A549 (cell line): ENCODE results near the gene ACACA. TPM values are rescaled to one million over a fixed set of nuclear protein-coding genes. Genes with fewer than 3 reads are reported as not detected.

Experiments used
- ATAC-seq, 2 experiments: fragments of 200-7000 bp in 1 of 2; fragments of >200 bp in 1 of 2; cut with Nextera tagmentation in 1 of 2; cut with Tn5 transposase in 1 of 2; 3 replicates each; pipeline versions ENCODE4 v1.8.0 to v1.9.1; 2018 to 2020; ENCODE audit warnings: mild to moderate bottlenecking in 1 of 2, moderate library complexity in 1 of 2
- CTCF ChIA-PET: fragments of 300-600 bp; sonication (Branson Sonifier 250); formaldehyde crosslinking; extraction: SDS; loops from one replicate; lab custom pipeline; 2021; ENCODE audit warnings: antibody characterized with exemption, inconsistent platforms; lab: Yijun Ruan, JAX
- POLR2A ChIA-PET: fragments of 350-600 bp; formaldehyde crosslinking; extraction: SDS; loops from one replicate; lab custom pipeline; 2021; ENCODE audit warnings: antibody characterized with exemption, inconsistent platforms; lab: Yijun Ruan, JAX
- DNase-seq, 2 experiments: peaks; one replicate each; pipeline versions ENCODE4 v3.0.0 to v3.0.0-alpha.2; 2011 to 2016; ENCODE audit warnings: low read depth in 1 of 2, low spot score in 1 of 2
- FAIRE-seq: peaks from 2 replicates; lab custom pipeline; 2011; peaks lifted over from hg19 to GRCh38; lab: Jason Lieb, UNC
- H3K27ac ChIP-seq, 2 experiments: fragments of >200 bp; sonication (Bioruptor Twin); formaldehyde crosslinking; 3 replicates each; pipeline ENCODE4 v1.5.1; 2016 to 2017
- H3K4me1 ChIP-seq: fragments of >200 bp; sonication (Bioruptor Twin); formaldehyde crosslinking; 3 replicates; pipeline ENCODE4 v1.6.1; 2016
- H3K4me2 ChIP-seq: fragments of >200 bp; sonication (Bioruptor Twin); formaldehyde crosslinking; 3 replicates; pipeline ENCODE4 v1.6.1; 2016
- H3K4me3 ChIP-seq: fragments of >200 bp; sonication (Bioruptor Twin); formaldehyde crosslinking; 3 replicates; pipeline ENCODE4 v1.5.1; 2016
- H3K9me3 ChIP-seq: fragments of >200 bp; sonication (Bioruptor Twin); formaldehyde crosslinking; 3 replicates; pipeline ENCODE4 v1.6.1; 2016
- ATOH8 ChIP-seq: fragments of 250-450 bp; sonication (Bioruptor Pico); IDR thresholded peaks from 2 replicates; pipeline ENCODE4 v1.5.0; 2020; ENCODE audit warnings: low read depth, mild to moderate bottlenecking, moderate library complexity
- CBX2 ChIP-seq: fragments of 200-600 bp; sonication (generic); IDR thresholded peaks from 2 replicates; pipeline ENCODE4 v1.6.1; 2016; ENCODE audit warnings: low read depth, mild to moderate bottlenecking, borderline replicate concordance
- CBX8 ChIP-seq: fragments of 200-600 bp; sonication (generic); IDR thresholded peaks from 2 replicates; pipeline ENCODE4 v1.6.1; 2016
- EHMT2 ChIP-seq: fragments of 200-600 bp; sonication (generic); IDR thresholded peaks from 2 replicates; pipeline ENCODE4 v1.6.1; 2016; ENCODE audit warnings: antibody characterized with exemption, low read depth, mild to moderate bottlenecking, moderate library complexity
- EP300 ChIP-seq, 2 experiments: fragments of >200 bp; sonication (Bioruptor Twin); formaldehyde crosslinking; IDR thresholded peaks; 2 replicates in 1 of 2; 3 replicates in 1 of 2; pipeline ENCODE4 v1.6.1; 2016 to 2017
- FOSL2 ChIP-seq, 2 experiments: fragments of 450-650 bp in 1 of 2; fragments of >200 bp in 1 of 2; sonication (Bioruptor Twin) in 1 of 2; formaldehyde crosslinking; IDR thresholded peaks; 2 replicates each; pipeline versions ENCODE4 v1.5.0 to v1.6.1; 2016 to 2020; ENCODE audit warnings: mild to moderate bottlenecking in 1 of 2, moderate library complexity in 1 of 2
- FOXS1 ChIP-seq: fragments of 250-450 bp; sonication (Bioruptor Pico); IDR thresholded peaks from 2 replicates; pipeline ENCODE4 v1.5.0; 2020; ENCODE audit warnings: mild to moderate bottlenecking, moderate library complexity
- GATA3 ChIP-seq: IDR thresholded peaks from 2 replicates; pipeline ENCODE4 v1.6.1; 2012; ENCODE audit warnings: borderline replicate concordance
- HES2 ChIP-seq: fragments of >200 bp; sonication (Bioruptor Twin); formaldehyde crosslinking; IDR thresholded peaks from 2 replicates; pipeline ENCODE4 v1.6.1; 2016
- HOXA7 ChIP-seq: fragments of 250-450 bp; sonication (Bioruptor Pico); IDR thresholded peaks from 2 replicates; pipeline ENCODE4 v1.5.0; 2020; ENCODE audit warnings: mild to moderate bottlenecking, moderate library complexity
- HOXB5 ChIP-seq: fragments of 250-450 bp; sonication (Bioruptor Pico); IDR thresholded peaks from 2 replicates; pipeline ENCODE4 v1.5.0; 2020; ENCODE audit warnings: mild to moderate bottlenecking, moderate library complexity
- JUNB ChIP-seq: fragments of >200 bp; sonication (Bioruptor Twin); formaldehyde crosslinking; IDR thresholded peaks from 2 replicates; pipeline ENCODE4 v1.6.1; 2016
- MAZ ChIP-seq: fragments of 150-350 bp; IDR thresholded peaks from 2 replicates; pipeline ENCODE4 v1.6.1; 2014; ENCODE audit warnings: antibody characterized with exemption, low read depth, low read length, borderline replicate concordance
- MYC ChIP-seq: IDR thresholded peaks from 2 replicates; pipeline ENCODE4 v1.6.1; 2012; ENCODE audit warnings: mild to moderate bottlenecking, inconsistent platforms, low read length, improper control_type of control experiment, borderline replicate concordance
- NFE2L2 ChIP-seq: fragments of 150-350 bp; conservative IDR thresholded peaks from 2 replicates; pipeline ENCODE4 v1.6.1; 2014; ENCODE audit warnings: low read length
- NPAS2 ChIP-seq: fragments of 250-450 bp; sonication (Bioruptor Pico); IDR thresholded peaks from 2 replicates; pipeline ENCODE4 v1.8.0; 2022; ENCODE audit warnings: mild to moderate bottlenecking, moderate library complexity, borderline replicate concordance
- PHF8 ChIP-seq: fragments of 200-600 bp; sonication (generic); IDR thresholded peaks from 2 replicates; pipeline ENCODE4 v1.6.1; 2016; ENCODE audit warnings: low read depth, mild to moderate bottlenecking, antibody characterized with exemption, moderate library complexity, borderline replicate concordance
- RAD21 ChIP-seq, 2 experiments: fragments of >200 bp in 1 of 2; sonication (Bioruptor Twin) in 1 of 2; formaldehyde crosslinking in 1 of 2; IDR thresholded peaks in 1 of 2; conservative IDR thresholded peaks in 1 of 2; 2 replicates in 1 of 2; 3 replicates in 1 of 2; pipeline ENCODE4 v1.6.1; 2012 to 2018; ENCODE audit warnings: inconsistent platforms in 1 of 2
- RARB ChIP-seq: fragments of 250-450 bp; sonication (Bioruptor Pico); IDR thresholded peaks from 2 replicates; pipeline ENCODE4 v1.8.0; 2021; ENCODE audit warnings: mild to moderate bottlenecking, moderate library complexity
- RCOR1 ChIP-seq: fragments of 150-350 bp; IDR thresholded peaks from 2 replicates; pipeline ENCODE4 v1.6.1; 2014; ENCODE audit warnings: antibody characterized with exemption, low read length, low read depth
- TP53 ChIP-seq: fragments of 250-450 bp; sonication (Bioruptor Pico); IDR thresholded peaks from 2 replicates; pipeline ENCODE4 v1.5.0; 2021; ENCODE audit warnings: mild to moderate bottlenecking, moderate library complexity
- ZC3H11A ChIP-seq: fragments of 450-650 bp; IDR thresholded peaks from 2 replicates; pipeline ENCODE4 v1.6.1; 2014; ENCODE audit warnings: antibody characterized with exemption, mild to moderate bottlenecking
- ZFP36 ChIP-seq: fragments of 450-650 bp; IDR thresholded peaks from 2 replicates; pipeline ENCODE4 v1.6.1; 2014; ENCODE audit warnings: borderline replicate concordance; ENCODE audit not compliant: partially characterized antibody
- ZSCAN20 ChIP-seq: fragments of 250-450 bp; sonication (Bioruptor Pico); IDR thresholded peaks from 2 replicates; pipeline ENCODE4 v1.8.0; 2022; ENCODE audit warnings: mild to moderate bottlenecking, moderate library complexity
- whole genome bisulfite sequencing: methylation state at CpG from one replicate; pipeline ENCODE4 v1.1.6; 2017; ENCODE audit errors: missing lambda C conversion rate; 5-methylcytosine and 5-hydroxymethylcytosine counted together
- polyA plus RNA-seq, 4 experiments: library from polyadenylated mRNA; depleted of rRNA in 3 of 4; stranded (reverse); fragments of >200 nt; fragmentation: RNase III in 1 of 4; extraction: RNeasy Plus Mini Kit Qiagen cat#74134 plus additional on column Dnase treatment in 1 of 4; gene quantifications; 2 replicates in 3 of 4; 3 replicates in 1 of 4; pipeline ENCODE4 v1.2.3, GENCODE V29; 2011 to 2017
- TF ChIP-seq, protein P1 (sequence below): IDR thresholded peaks from 2 replicates; pipeline ENCODE4 v1.6.1; 2012
- TF ChIP-seq, protein P2 (sequence below): fragments of >200 bp; sonication (Bioruptor Twin); formaldehyde crosslinking; IDR thresholded peaks from 3 replicates; pipeline ENCODE4 v1.6.1; 2016

Gene ACACA
- polyA plus RNA-seq, 2 of the 4 experiments (the other 2 are of a cell fraction), result 51.8 to 112 TPM

DNA sequence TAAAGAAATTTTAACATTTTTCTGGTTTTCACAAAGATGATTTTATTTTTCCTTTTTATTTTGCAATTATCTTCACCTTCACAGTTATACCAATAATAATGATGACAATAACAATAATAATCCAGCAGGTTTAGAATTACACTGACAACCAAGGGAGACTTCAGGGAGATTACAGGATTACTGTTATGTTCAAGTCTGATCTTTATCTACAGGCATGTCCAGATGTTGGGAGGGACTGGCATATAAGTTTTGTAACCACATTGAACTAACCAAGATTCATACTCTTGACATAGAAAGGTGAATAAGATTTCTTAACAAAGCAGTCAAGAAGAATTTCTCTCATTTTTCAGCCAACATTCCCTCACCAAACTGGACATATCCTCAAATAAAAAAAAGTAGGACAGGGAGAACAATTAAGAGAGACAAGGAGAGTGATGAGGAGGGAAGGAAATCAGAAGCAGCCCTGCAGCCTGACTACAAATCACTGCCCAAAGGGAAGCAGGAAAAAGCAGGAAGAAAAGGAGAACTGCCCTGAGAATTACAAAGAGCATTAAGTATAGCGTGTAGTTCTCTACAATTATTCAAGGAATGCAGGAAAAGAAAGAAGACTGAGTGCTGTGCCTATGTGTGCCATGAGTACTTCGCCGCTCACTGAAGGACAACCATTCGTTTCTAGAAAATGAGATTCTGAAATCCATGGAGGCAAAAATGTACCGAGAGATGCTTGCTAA is 186.6 kb downstream of the ACACA start:
- FAIRE-seq, result no peak
- WGBS, result 91% methylated on average over 5 of the region's 5 CpGs
- POLR2A ChIA-PET, result no interaction called here
- H3K4me3 ChIP-seq, result no peak overlapping the region
- CTCF ChIA-PET, result interaction anchor here (0.7 to 2.3 kb wide), 2 partner anchors 13 to 618 kb away, joined by 4 to 9 read pairs; partner anchors contain the start of gene MRM1
- no peaks in the 10 kb centered on the region for H3K4me1 ChIP-seq
- peak; percentile 19 to 41; a peak in 3 of 6 replicates for ATAC-seq
- TF ChIP-seq, protein P1, sequence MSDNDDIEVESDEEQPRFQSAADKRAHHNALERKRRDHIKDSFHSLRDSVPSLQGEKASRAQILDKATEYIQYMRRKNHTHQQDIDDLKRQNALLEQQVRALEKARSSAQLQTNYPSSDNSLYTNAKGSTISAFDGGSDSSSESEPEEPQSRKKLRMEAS, result no peak
- TF ChIP-seq EHMT2 (no peak), RARB (no peak), MAZ (no peak), TP53 (CRISPR knock-in tag) (no peak), HES2 (no peak), RCOR1 (no peak), RAD21 (conservative IDR thresholded peaks at IDR 0.05 in 1 of 2, IDR thresholded peaks at IDR 0.05 in 1 of 2) (no peak), EP300 (IDR thresholded peaks at IDR 0.05) (no peak), FOSL2 (IDR thresholded peaks at IDR 0.05) (no peak), FOSL2 (CRISPR knock-in tag; IDR thresholded peaks at IDR 0.05) (no peak), MYC (no peak), FOXS1 (CRISPR knock-in tag) (no peak), NFE2L2 (no peak), ZC3H11A (no peak), CBX8 (no peak), JUNB (no peak), PHF8 (no peak), ZSCAN20 (CRISPR knock-in tag) (no peak), NPAS2 (CRISPR knock-in tag) (no peak)
- TF ChIP-seq, protein P2, sequence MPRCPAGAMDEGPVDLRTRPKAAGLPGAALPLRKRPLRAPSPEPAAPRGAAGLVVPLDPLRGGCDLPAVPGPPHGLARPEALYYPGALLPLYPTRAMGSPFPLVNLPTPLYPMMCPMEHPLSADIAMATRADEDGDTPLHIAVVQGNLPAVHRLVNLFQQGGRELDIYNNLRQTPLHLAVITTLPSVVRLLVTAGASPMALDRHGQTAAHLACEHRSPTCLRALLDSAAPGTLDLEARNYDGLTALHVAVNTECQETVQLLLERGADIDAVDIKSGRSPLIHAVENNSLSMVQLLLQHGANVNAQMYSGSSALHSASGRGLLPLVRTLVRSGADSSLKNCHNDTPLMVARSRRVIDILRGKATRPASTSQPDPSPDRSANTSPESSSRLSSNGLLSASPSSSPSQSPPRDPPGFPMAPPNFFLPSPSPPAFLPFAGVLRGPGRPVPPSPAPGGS, result no peak
- H3K27ac ChIP-seq, result no peak overlapping the region
- no peaks in the 10 kb centered on the region for H3K9me3 ChIP-seq
- no peak overlapping the region for H3K4me2 ChIP-seq
- DNase-seq, result no peak

DNA sequence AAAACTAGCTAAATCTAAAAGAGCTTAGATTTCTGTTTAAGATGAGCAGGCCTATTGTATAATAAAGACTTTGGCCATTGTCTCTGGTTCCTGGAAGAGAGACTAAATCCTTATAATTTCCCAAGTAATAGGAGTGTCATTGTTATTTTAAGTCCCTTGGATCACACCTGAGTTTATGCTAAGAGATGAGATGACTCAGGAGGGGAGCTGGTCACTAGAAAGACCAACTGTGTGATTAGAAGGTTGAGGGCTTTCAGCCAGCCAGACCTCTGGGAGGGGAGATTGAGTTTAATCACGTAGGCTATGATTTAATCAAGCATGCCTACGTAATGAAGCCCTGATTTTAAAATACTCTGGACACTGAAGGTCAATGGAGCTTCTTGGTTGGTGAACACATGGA is 187.8 kb downstream of the ACACA start:
- H3K4me2 ChIP-seq, result no peak overlapping the region
- ATAC-seq, result no peak
- WGBS, result 92% methylated on average over 2 of the region's 2 CpGs
- no peak overlapping the region for H3K27ac ChIP-seq
- TF ChIP-seq ZFP36, result no peak
- TF ChIP-seq ZC3H11A, result no peak
- no peak for TF ChIP-seq HOXB5 (CRISPR knock-in tag)
- TF ChIP-seq HOXA7 (CRISPR knock-in tag), result no peak
- TF ChIP-seq RCOR1, result no peak
- no peak for TF ChIP-seq RAD21 (conservative IDR thresholded peaks at IDR 0.05 in 1 of 2, IDR thresholded peaks at IDR 0.05 in 1 of 2)
- TF ChIP-seq GATA3, result no peak
- no peak for TF ChIP-seq ATOH8
- TF ChIP-seq CBX2, result no peak
- TF ChIP-seq NFE2L2, result no peak
- TF ChIP-seq EP300 (IDR thresholded peaks at IDR 0.05), result no peak
- H3K4me1 ChIP-seq, result no peaks in the 10 kb centered on the region
- no peak for FAIRE-seq
- DNase-seq, result no peak
- ChIA-PET POLR2A (interaction anchor here (1.5 kb wide), 1 partner anchor 155 kb away, joined by 3 read pairs; no protein-coding TSS in a partner anchor), CTCF (interaction anchor here (0.6 to 2.3 kb wide), 10 partner anchors 11 to 617 kb away, joined by 3 to 9 read pairs (median 4); partner anchors contain the start of gene MRM1)
- H3K9me3 ChIP-seq, result no peaks in the 10 kb centered on the region
- no peak overlapping the region for H3K4me3 ChIP-seq
